Endothelial cell of umbilical vein (primary cell): ENCODE results near the gene CLIC4.

Source experiments
- CTCF ChIP-seq, 2 donors: IDR thresholded peaks; 1 replicate in 1 of 2; 2 replicates in 1 of 2; pipeline ENCODE4 v1.5.1; 2011; ENCODE audit warnings: low read length in 2 of 2, mild to moderate bottlenecking in 2 of 2, moderate library complexity in 2 of 2, control low read depth in 1 of 2, inconsistent platforms in 1 of 2, low read depth in 1 of 2; ENCODE audit not compliant: insufficient read depth in 1 of 2; ENCODE audit errors: extremely low read depth in 1 of 2
- EZH2 ChIP-seq: IDR thresholded peaks from 2 replicates; pipeline ENCODE4 v1.6.1; 2012; ENCODE audit warnings: borderline replicate concordance, low read depth, mild to moderate bottlenecking, moderate library complexity, low read length, inconsistent platforms; ENCODE audit not compliant: severe bottlenecking
- FOS ChIP-seq: IDR thresholded peaks from 2 replicates; pipeline ENCODE4 v1.6.1; 2011; ENCODE audit warnings: mild to moderate bottlenecking, low read length, moderate library complexity, borderline replicate concordance; ENCODE audit not compliant: insufficient read depth
- GATA2 ChIP-seq: IDR thresholded peaks from 2 replicates; pipeline ENCODE4 v1.7.0; 2011; ENCODE audit warnings: low read depth, mild to moderate bottlenecking, moderate library complexity, mixed read lengths, low read length; ENCODE audit not compliant: insufficient read length, insufficient read depth
- JUN ChIP-seq: IDR thresholded peaks from 2 replicates; pipeline ENCODE4 v1.6.1; 2011; ENCODE audit warnings: borderline replicate concordance, low read depth; ENCODE audit not compliant: insufficient read length, insufficient read depth
- MAX ChIP-seq: IDR thresholded peaks from 2 replicates; pipeline ENCODE4 v1.6.1; 2011; ENCODE audit not compliant: insufficient read depth, insufficient read length
- MYC ChIP-seq: IDR thresholded peaks from one replicate; pipeline ENCODE4 v1.6.1; 2011; ENCODE audit warnings: mild to moderate bottlenecking, low read depth, low read length
- POLR2A ChIP-seq: IDR thresholded peaks from 2 replicates; pipeline ENCODE4 v1.6.1; 2012; ENCODE audit warnings: low read depth, mild to moderate bottlenecking, control low read depth, low read length
- POLR2AphosphoS5 ChIP-seq: IDR thresholded peaks from 2 replicates; pipeline ENCODE4 v1.6.1; 2012; ENCODE audit warnings: low read depth, mild to moderate bottlenecking, control low read depth, low read length, moderate library complexity; ENCODE audit not compliant: insufficient read depth

- TF ChIP-seq CTCF (IDR thresholded peaks at IDR 0.05; ENCODE audit: extremely low read depth in 1 of 2, insufficient read depth in 1 of 2, low read depth in 1 of 2, low read length in 2 of 2): no peak
- TF ChIP-seq MAX: no peak
- no peak for TF ChIP-seq EZH2
- no peak for TF ChIP-seq POLR2AphosphoS5
- no peak for TF ChIP-seq FOS
- no peak for TF ChIP-seq POLR2A
- TF ChIP-seq MYC: no peak
- TF ChIP-seq JUN: no peak
- no peak for TF ChIP-seq GATA2
Observed at GRCh38 chr1:24875991-24876506, 130.8 kb downstream of the CLIC4 start.
